Coronary artery (tissue), 2 donors: ENCODE data around the gene PROSER3.

Experiments used
- DNase-seq: peaks from one replicate; pipeline ENCODE4 v3.0.0-alpha.2; 2017; ENCODE audit warnings: low spot score
- H3K27ac ChIP-seq, 2 donors: fragments of 200-600 bp; sonication (generic); one replicate each; pipeline ENCODE4 v1.5.1; 2016 to 2019
- H3K4me3 ChIP-seq: fragments of 200-600 bp; sonication (generic); 2 replicates; pipeline ENCODE4 v1.5.1; 2016; ENCODE audit warnings: mild to moderate bottlenecking, moderate library complexity
- CTCF ChIP-seq: fragments of 200-600 bp; sonication (generic); IDR thresholded peaks from one replicate; pipeline ENCODE4 v1.5.1; 2019; ENCODE audit warnings: antibody characterized with exemption

Gene PROSER3

GRCh38 chr19:35818445-35818844 is 60.5 kb downstream of the PROSER3 start:
- TF ChIP-seq CTCF, result no peak

More at GRCh38 chr19:35818445-35818844, 60.5 kb downstream of the PROSER3 start:
- Histone ChIP-seq H3K27ac (no peak overlapping the region), H3K4me3 (no peak overlapping the region)
- no peak for DNase-seq
